HepG2 (cell line): ENCODE data around the gene NUDT22. TPM values are rescaled to one million over a fixed set of nuclear protein-coding genes. Genes with fewer than 3 reads are reported as not detected.

Source experiments
- ATAC-seq: fragments of 200-7000 bp; cut with Tn5 transposase; 3 replicates; pipeline ENCODE4 v1.9.1; 2020; ENCODE audit warnings: mild to moderate bottlenecking, moderate library complexity
- BruUV-seq: library from RNA; stranded (reverse); fragments of 400-500 nt; replicated peaks from 2 replicates; lab custom pipeline; 2021; lab: Mats Ljungman, UMichigan
- CTCF ChIA-PET: fragments of 300-600 bp; formaldehyde crosslinking; extraction: SDS; loops from one replicate; lab custom pipeline; 2021; ENCODE audit warnings: low total read pairs, inconsistent platforms, low intra/inter-chr PET ratio; lab: Yijun Ruan, JAX
- POLR2A ChIA-PET: fragments of 350-600 bp; sonication (Branson Sonifier 250); formaldehyde crosslinking; loops from one replicate; lab custom pipeline; 2020; ENCODE audit warnings: antibody characterized with exemption, inconsistent platforms; lab: Yijun Ruan, JAX
- DNase-seq: peaks from one replicate; pipeline ENCODE4 v3.0.0-alpha.2; 2015; ENCODE audit warnings: low spot score
- FAIRE-seq: peaks from 3 replicates; lab custom pipeline; 2011; peaks lifted over from hg19 to GRCh38; lab: Jason Lieb, UNC
- H2AFZ ChIP-seq: one replicate; pipeline ENCODE4 v1.6.1; 2011; ENCODE audit warnings: low read length, inconsistent platforms
- H3K27ac ChIP-seq: fragments of 300-600 bp; 3 replicates; pipeline ENCODE4 v1.8.0; 2011; ENCODE audit warnings: mixed run types, mild to moderate bottlenecking, mixed read lengths, low read length, inconsistent platforms; ENCODE audit not compliant: insufficient read depth; ENCODE audit errors: extremely low read length
- H3K27me3 ChIP-seq, 2 experiments: fragments of 200-600 bp in 1 of 2; 2 replicates in 1 of 2; 3 replicates in 1 of 2; pipeline versions ENCODE4 v1.6.0 to v1.8.0; 2011; ENCODE audit warnings: low read length in 2 of 2, mild to moderate bottlenecking in 2 of 2, moderate library complexity in 2 of 2, inconsistent platforms in 1 of 2; ENCODE audit not compliant: insufficient read depth in 2 of 2, control insufficient read depth in 1 of 2
- H3K36me3 ChIP-seq, 2 experiments: fragments of 200-600 bp in 1 of 2; replicated peaks in 1 of 2; 2 replicates in 1 of 2; 3 replicates in 1 of 2; pipeline versions ENCODE4 v1.5.1 to v1.8.0; 2011; ENCODE audit warnings: low read length in 2 of 2, inconsistent platforms in 1 of 2; ENCODE audit not compliant: insufficient read depth in 2 of 2, control insufficient read depth in 1 of 2
- H3K4me1 ChIP-seq: 2 replicates; pipeline ENCODE4 v1.5.1; 2012; ENCODE audit warnings: low read length, inconsistent platforms; ENCODE audit not compliant: insufficient read depth
- H3K4me2 ChIP-seq: 2 replicates; pipeline ENCODE4 v1.6.0; 2011; ENCODE audit warnings: low read depth, low read length, inconsistent platforms
- H3K4me3 ChIP-seq, 3 experiments: fragments of 200-600 bp in 1 of 3; sonication (generic), shearing (Covaris generic) in 1 of 3; replicated peaks in 1 of 3; 2 replicates each; pipeline ENCODE4 v1.5.1; 2011 to 2016; ENCODE audit warnings: low read length in 3 of 3, inconsistent platforms in 2 of 3, low read depth in 2 of 3, mild to moderate bottlenecking in 2 of 3, control low read depth in 1 of 3, mixed read lengths in 1 of 3; ENCODE audit not compliant: insufficient read depth in 1 of 3
- H3K79me2 ChIP-seq: one replicate; pipeline ENCODE4 v1.6.1; 2011; ENCODE audit warnings: low read length, inconsistent platforms; ENCODE audit not compliant: insufficient read depth
- H3K9ac ChIP-seq: 2 replicates; pipeline ENCODE4 v1.6.0; 2011; ENCODE audit warnings: mild to moderate bottlenecking, low read depth, low read length, inconsistent platforms; ENCODE audit not compliant: insufficient read depth
- H3K9me3 ChIP-seq: 2 replicates; pipeline ENCODE4 v1.5.1; 2012; ENCODE audit warnings: mild to moderate bottlenecking, low read length
- H4K20me1 ChIP-seq: 2 replicates; pipeline ENCODE4 v1.6.0; 2011; ENCODE audit warnings: inconsistent platforms, mild to moderate bottlenecking, low read length, moderate library complexity; ENCODE audit not compliant: insufficient read depth
- AGO2 ChIP-seq: fragments of 200-400 bp; formaldehyde crosslinking; optimal IDR thresholded peaks from 2 replicates; pipeline ENCODE3; 2017; ENCODE audit warnings: mild to moderate bottlenecking, low read depth, low read length, moderate library complexity
- HNRNPH1 ChIP-seq: fragments of 200-400 bp; formaldehyde crosslinking; optimal IDR thresholded peaks from 2 replicates; pipeline ENCODE3; 2017; ENCODE audit warnings: mild to moderate bottlenecking, low read depth, low read length
- KDM2A ChIP-seq: sonication (generic); formaldehyde crosslinking; IDR thresholded peaks from 2 replicates; pipeline ENCODE4 v1.4.0; 2020; ENCODE audit warnings: low read depth, missing genetic modification reagents, borderline replicate concordance
- MED8 ChIP-seq: sonication (generic); formaldehyde crosslinking; IDR thresholded peaks from 2 replicates; pipeline ENCODE4 v1.8.1; 2023; ENCODE audit warnings: mild to moderate bottlenecking, missing genetic modification reagents; ENCODE audit not compliant: insufficient replicate concordance
- NAIF1 ChIP-seq: sonication (generic); formaldehyde crosslinking; IDR thresholded peaks from 2 replicates; pipeline ENCODE4 v1.5.0; 2020; ENCODE audit warnings: mild to moderate bottlenecking, missing genetic modification reagents, borderline replicate concordance
- POGZ ChIP-seq: sonication (generic); formaldehyde crosslinking; IDR thresholded peaks from 2 replicates; pipeline ENCODE4 v1.4.0; 2020; ENCODE audit warnings: mild to moderate bottlenecking, missing genetic modification reagents
- RARA ChIP-seq: IDR thresholded peaks from 2 replicates; pipeline ENCODE4 v1.6.1; 2016; ENCODE audit warnings: missing genetic modification reagents, missing compliant biosample characterization
- SMC3 ChIP-seq: IDR thresholded peaks from 2 replicates; pipeline ENCODE4 v1.6.1; 2011; ENCODE audit warnings: low read length, improper control_type of control experiment
- SOX13 ChIP-seq, 3 experiments: fragments of 450-650 bp in 1 of 3; sonication (generic) in 1 of 3; formaldehyde crosslinking in 1 of 3; IDR thresholded peaks in 2 of 3; conservative IDR thresholded peaks in 1 of 3; 2 replicates each; pipeline versions ENCODE4 v1.5.0 to v1.6.1; 2016 to 2020; ENCODE audit warnings: antibody characterized with exemption in 1 of 3, mild to moderate bottlenecking in 1 of 3, missing compliant biosample characterization in 1 of 3, missing genetic modification reagents in 1 of 3, moderate library complexity in 1 of 3
- SP4 ChIP-seq: sonication (generic); formaldehyde crosslinking; IDR thresholded peaks from 2 replicates; pipeline ENCODE4 v1.8.1; 2023; ENCODE audit warnings: mild to moderate bottlenecking, missing genetic modification reagents
- XRCC5 ChIP-seq: fragments of 200-400 bp; formaldehyde crosslinking; optimal IDR thresholded peaks from 2 replicates; pipeline ENCODE3; 2017; ENCODE audit warnings: mild to moderate bottlenecking, low read length
- ZC3H13 ChIP-seq: sonication (generic); formaldehyde crosslinking; IDR thresholded peaks from 2 replicates; pipeline ENCODE4 v1.8.1; 2023; ENCODE audit warnings: mild to moderate bottlenecking, missing genetic modification reagents, moderate library complexity
- ZNF382 ChIP-seq: sonication (generic); formaldehyde crosslinking; IDR thresholded peaks from 2 replicates; pipeline ENCODE4 v1.5.0; 2020; ENCODE audit warnings: missing genetic modification reagents, mild to moderate bottlenecking, borderline replicate concordance
- WGBS: methylation state at CpG from one replicate; pipeline ENCODE4 v1.1.6; 2017; ENCODE audit warnings: low lambda C conversion rate; 5-methylcytosine and 5-hydroxymethylcytosine counted together
- in situ Hi-C: cut with HindIII; loops from 2 replicates; pipeline ENCODE4 v1.10.0; 2017; ENCODE audit warnings: low pct_unique_long_range_greater_than_20kb; ENCODE audit not compliant: extremely low pct_ligation_motif_present
- intact Hi-C: fragments of 100-400 bp; cut with micrococcal nuclease; formaldehyde crosslinking; loops from one replicate; pipeline ENCODE4 v1.10.0; 2022; ENCODE audit not compliant: unreplicated experiment
- polyA plus RNA-seq, 8 experiments: library from polyadenylated mRNA; depleted of rRNA in 3 of 8; stranded (reverse) in 7 of 8; unstranded in 1 of 8; fragments of >200 nt; fragmentation: Illumina TruSeq in 4 of 8; extraction: Trizol in 4 of 8; gene quantifications; 2 replicates each; pipeline versions ENCODE4 v1.2.1 to v1.2.3, GENCODE V29; 2011 to 2016; ENCODE audit warnings: low read depth in 4 of 8, missing spikeins in 1 of 8, mixed read lengths in 1 of 8; ENCODE audit not compliant: insufficient read depth in 1 of 8
- total RNA-seq, 5 experiments: library from RNA; depleted of rRNA; stranded (reverse); fragments of >200 nt; fragmentation: Illumina TruSeq; extraction: Trizol; gene quantifications; 2 replicates each; pipeline ENCODE4 v1.2.3, GENCODE V29; 2016; ENCODE audit warnings: low read depth in 1 of 5
- TF ChIP-seq, protein P1 (sequence below): IDR thresholded peaks from 2 replicates; pipeline ENCODE4 v1.6.1; 2016; ENCODE audit warnings: control low read depth
- TF ChIP-seq, protein P2 (sequence below): sonication (generic); formaldehyde crosslinking; IDR thresholded peaks from 2 replicates; pipeline ENCODE4 v1.4.0; 2020; ENCODE audit warnings: low read depth, mild to moderate bottlenecking, missing genetic modification reagents
- TF ChIP-seq, protein P3 (sequence below): sonication (generic); formaldehyde crosslinking; IDR thresholded peaks from 2 replicates; pipeline ENCODE4 v1.4.0; 2020; ENCODE audit warnings: missing genetic modification reagents
- TF ChIP-seq, protein P4 (sequence below): sonication (generic); formaldehyde crosslinking; IDR thresholded peaks from 2 replicates; pipeline ENCODE4 v1.8.1; 2023; ENCODE audit warnings: missing genetic modification reagents, inconsistent platforms, borderline replicate concordance

Gene NUDT22
- total and polyA plus RNA-seq, 2 of the 13 experiments (the other 11 are each of a cell fraction or from before 2014, with no cell fraction given), result 33.5 to 39.8 TPM

DNA sequence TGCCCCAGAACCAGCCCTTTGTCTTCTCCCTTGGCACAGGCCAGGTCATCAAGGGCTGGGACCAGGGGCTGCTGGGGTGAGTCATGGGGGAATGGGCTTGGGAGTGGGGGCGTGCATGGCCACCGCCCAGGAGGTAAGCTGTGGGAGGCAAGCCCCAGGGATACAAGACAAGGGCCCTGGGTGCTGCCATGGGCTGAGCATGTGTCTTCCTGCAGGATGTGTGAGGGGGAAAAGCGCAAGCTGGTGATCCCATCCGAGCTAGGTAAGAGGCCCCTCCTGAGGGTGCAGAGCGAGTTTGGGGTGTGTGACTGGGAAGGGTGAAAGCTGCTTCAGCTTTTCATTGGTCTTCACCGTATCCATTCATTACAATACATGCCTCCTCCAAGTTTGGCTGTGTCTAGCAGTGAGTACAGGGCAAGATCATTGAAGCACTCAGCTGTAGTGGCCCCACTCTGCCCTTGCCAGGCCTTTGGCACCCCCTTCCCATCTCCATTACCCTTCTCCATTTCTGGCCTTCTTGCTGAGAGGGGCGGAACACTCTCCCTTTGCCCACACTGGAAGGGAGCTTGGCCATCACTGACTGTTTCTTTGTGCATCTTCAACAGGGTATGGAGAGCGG lies 17.3 kb downstream of the NUDT22 start:
- intact Hi-C loops (loop anchor here (5.0 kb wide), 1 partner anchor 56 kb away; the partner anchor contains the start of gene STIP1), in situ Hi-C loops (loop anchor here (5.0 kb wide), 1 partner anchor 59 kb away; the partner anchor contains the start of gene CATSPERZ)
- no peaks in the 10 kb centered on the region for H3K9me3 ChIP-seq
- H3K36me3 ChIP-seq, result peaks cover 0 to 11% of the 10 kb centered on the region in 2 experiments; a peak in 3 of 5 replicates
- ATAC-seq, result no peak
- POLR2A ChIA-PET, result interaction anchor here (1.2 to 8.3 kb wide), 5 partner anchors 17 to 67 kb away, joined by 3 to 113 read pairs (median 15); partner anchors contain the start of genes NUDT22 and TRPT1
- peaks cover 52% of the 10 kb centered on the region for H3K4me1 ChIP-seq
- H2AFZ ChIP-seq, result no peak overlapping the region
- CTCF ChIA-PET, result no interaction called here
- FAIRE-seq, result no peak
- H3K4me2 ChIP-seq, result peak overlapping the region; percentile 95
- H3K27me3 ChIP-seq, result no peaks in the 10 kb centered on the region; a peak in 1 of 5 replicates
- H3K79me2 ChIP-seq, result peaks cover 26% of the 10 kb centered on the region
- no TSS peak for BruUV-seq
- peak overlapping the region in 1 of 3 experiments; percentile 20; a peak in 1 of 6 replicates for H3K4me3 ChIP-seq
- H3K9ac ChIP-seq, result peak overlapping the region; percentile 13; the same call in 1 of the 2 replicates
- no peak overlapping the region for H3K27ac ChIP-seq
- WGBS, result 99% methylated on average over 8 of the region's 8 CpGs
- H4K20me1 ChIP-seq, result no peaks in the 10 kb centered on the region
- DNase-seq, result no peak
- TF ChIP-seq, protein P1, sequence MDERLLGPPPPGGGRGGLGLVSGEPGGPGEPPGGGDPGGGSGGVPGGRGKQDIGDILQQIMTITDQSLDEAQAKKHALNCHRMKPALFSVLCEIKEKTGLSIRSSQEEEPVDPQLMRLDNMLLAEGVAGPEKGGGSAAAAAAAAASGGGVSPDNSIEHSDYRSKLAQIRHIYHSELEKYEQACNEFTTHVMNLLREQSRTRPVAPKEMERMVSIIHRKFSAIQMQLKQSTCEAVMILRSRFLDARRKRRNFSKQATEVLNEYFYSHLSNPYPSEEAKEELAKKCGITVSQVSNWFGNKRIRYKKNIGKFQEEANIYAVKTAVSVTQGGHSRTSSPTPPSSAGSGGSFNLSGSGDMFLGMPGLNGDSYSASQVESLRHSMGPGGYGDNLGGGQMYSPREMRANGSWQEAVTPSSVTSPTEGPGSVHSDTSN (CRISPR knock-in tag), result no peak
- TF ChIP-seq POGZ (CRISPR knock-in tag) (no peak), AGO2 (peak; percentile 87), HNRNPH1 (peak; percentile 23), KDM2A (CRISPR knock-in tag) (0 out of 2 replicates have a peak, but pooled peaks have one; percentile 5), SOX13 (IDR thresholded peaks at IDR 0.05) (no peak), SOX13 (CRISPR knock-in tag; conservative IDR thresholded peaks at IDR 0.05 in 1 of 2, IDR thresholded peaks at IDR 0.05 in 1 of 2) (no peak), SP4 (CRISPR knock-in tag) (no peak), SMC3 (no peak), MED8 (peak; percentile 3), NAIF1 (no peak), ZNF382 (CRISPR knock-in tag) (no peak), ZC3H13 (0 out of 2 replicates have a peak, but pooled peaks have one; percentile 10), RARA (CRISPR knock-in tag) (no peak), XRCC5 (no peak)
- TF ChIP-seq, protein P2, sequence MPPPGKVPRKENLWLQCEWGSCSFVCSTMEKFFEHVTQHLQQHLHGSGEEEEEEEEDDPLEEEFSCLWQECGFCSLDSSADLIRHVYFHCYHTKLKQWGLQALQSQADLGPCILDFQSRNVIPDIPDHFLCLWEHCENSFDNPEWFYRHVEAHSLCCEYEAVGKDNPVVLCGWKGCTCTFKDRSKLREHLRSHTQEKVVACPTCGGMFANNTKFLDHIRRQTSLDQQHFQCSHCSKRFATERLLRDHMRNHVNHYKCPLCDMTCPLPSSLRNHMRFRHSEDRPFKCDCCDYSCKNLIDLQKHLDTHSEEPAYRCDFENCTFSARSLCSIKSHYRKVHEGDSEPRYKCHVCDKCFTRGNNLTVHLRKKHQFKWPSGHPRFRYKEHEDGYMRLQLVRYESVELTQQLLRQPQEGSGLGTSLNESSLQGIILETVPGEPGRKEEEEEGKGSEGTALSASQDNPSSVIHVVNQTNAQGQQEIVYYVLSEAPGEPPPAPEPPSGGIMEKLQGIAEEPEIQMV (CRISPR knock-in tag), result no peak
- TF ChIP-seq, protein P3, sequence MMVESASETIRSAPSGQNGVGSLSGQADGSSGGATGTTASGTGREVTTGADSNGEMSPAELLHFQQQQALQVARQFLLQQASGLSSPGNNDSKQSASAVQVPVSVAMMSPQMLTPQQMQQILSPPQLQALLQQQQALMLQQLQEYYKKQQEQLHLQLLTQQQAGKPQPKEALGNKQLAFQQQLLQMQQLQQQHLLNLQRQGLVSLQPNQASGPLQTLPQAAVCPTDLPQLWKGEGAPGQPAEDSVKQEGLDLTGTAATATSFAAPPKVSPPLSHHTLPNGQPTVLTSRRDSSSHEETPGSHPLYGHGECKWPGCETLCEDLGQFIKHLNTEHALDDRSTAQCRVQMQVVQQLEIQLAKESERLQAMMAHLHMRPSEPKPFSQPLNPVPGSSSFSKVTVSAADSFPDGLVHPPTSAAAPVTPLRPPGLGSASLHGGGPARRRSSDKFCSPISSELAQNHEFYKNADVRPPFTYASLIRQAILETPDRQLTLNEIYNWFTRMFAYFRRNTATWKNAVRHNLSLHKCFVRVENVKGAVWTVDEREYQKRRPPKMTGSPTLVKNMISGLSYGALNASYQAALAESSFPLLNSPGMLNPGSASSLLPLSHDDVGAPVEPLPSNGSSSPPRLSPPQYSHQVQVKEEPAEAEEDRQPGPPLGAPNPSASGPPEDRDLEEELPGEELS (CRISPR knock-in tag), result no peak
- TF ChIP-seq, protein P4, sequence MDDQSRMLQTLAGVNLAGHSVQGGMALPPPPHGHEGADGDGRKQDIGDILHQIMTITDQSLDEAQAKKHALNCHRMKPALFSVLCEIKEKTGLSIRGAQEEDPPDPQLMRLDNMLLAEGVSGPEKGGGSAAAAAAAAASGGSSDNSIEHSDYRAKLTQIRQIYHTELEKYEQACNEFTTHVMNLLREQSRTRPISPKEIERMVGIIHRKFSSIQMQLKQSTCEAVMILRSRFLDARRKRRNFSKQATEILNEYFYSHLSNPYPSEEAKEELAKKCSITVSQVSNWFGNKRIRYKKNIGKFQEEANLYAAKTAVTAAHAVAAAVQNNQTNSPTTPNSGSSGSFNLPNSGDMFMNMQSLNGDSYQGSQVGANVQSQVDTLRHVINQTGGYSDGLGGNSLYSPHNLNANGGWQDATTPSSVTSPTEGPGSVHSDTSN (CRISPR knock-in tag), result no peak
